Upper lobe of left lung (tissue), 4 donors: ENCODE results near the gene DHCR24.

ENCODE experiments used
- CTCF ChIP-seq, 6 experiments: fragments of 450-650 bp in 4 of 6; fragments of 200-600 bp in 2 of 6; sonication (generic) in 2 of 6; IDR thresholded peaks; one replicate each; pipeline ENCODE4 v1.5.1; 2016 to 2019; ENCODE audit warnings: antibody characterized with exemption in 6 of 6
- EP300 ChIP-seq, 4 donors: sonication (generic); formaldehyde crosslinking; IDR thresholded peaks; one replicate each; pipeline ENCODE4 v1.5.1; 2017; ENCODE audit warnings: antibody characterized with exemption in 4 of 4, control low read depth in 2 of 4
- POLR2A ChIP-seq, 4 donors: fragments of 450-650 bp; IDR thresholded peaks; one replicate each; pipeline ENCODE4 v1.5.1; 2016 to 2017; ENCODE audit warnings: antibody characterized with exemption in 4 of 4, mild to moderate bottlenecking in 2 of 4

- no peak for TF ChIP-seq CTCF (IDR thresholded peaks at IDR 0.05)
- TF ChIP-seq POLR2A (IDR thresholded peaks at IDR 0.05), result no peak
- TF ChIP-seq EP300 (IDR thresholded peaks at IDR 0.05), result no peak
Observed at GRCh38 chr1:54919367-54920359, 32.7 kb upstream of the DHCR24 start.
